Osteoblast (primary cell): ENCODE results near the gene GNAZ. TPM values are rescaled to one million over a fixed set of nuclear protein-coding genes. Genes with fewer than 3 reads are reported as not detected.

Source experiments
- DNase-seq: peaks from one replicate; pipeline ENCODE4 v3.0.0; 2011; ENCODE audit warnings: low spot score, mixed read lengths; ENCODE audit not compliant: insufficient read length; ENCODE audit errors: missing footprints
- H2AFZ ChIP-seq: 2 replicates; pipeline ENCODE4 v1.6.0; 2011; ENCODE audit warnings: mild to moderate bottlenecking, low read length
- H3K27ac ChIP-seq: 2 replicates; pipeline ENCODE4 v1.5.1; 2011; ENCODE audit warnings: mild to moderate bottlenecking, low read depth, low read length, moderate library complexity
- H3K27me3 ChIP-seq: 2 replicates; pipeline ENCODE4 v1.6.0; 2012; ENCODE audit warnings: mild to moderate bottlenecking, control low read depth, inconsistent platforms, low read length, moderate library complexity; ENCODE audit not compliant: insufficient read depth
- H3K36me3 ChIP-seq: 2 replicates; pipeline ENCODE4 v1.5.1; 2011; ENCODE audit warnings: mild to moderate bottlenecking, low read length, control low read depth, moderate library complexity; ENCODE audit not compliant: insufficient read depth
- H3K4me1 ChIP-seq: 2 replicates; pipeline ENCODE4 v1.5.1; 2011; ENCODE audit warnings: mild to moderate bottlenecking, low read length, control low read depth, moderate library complexity; ENCODE audit not compliant: insufficient read depth
- H3K4me2 ChIP-seq: 2 replicates; pipeline ENCODE4 v1.6.0; 2011; ENCODE audit warnings: mild to moderate bottlenecking, low read length; ENCODE audit not compliant: insufficient read depth
- H3K4me3 ChIP-seq: fragments of 200-600 bp; sonication (generic); 3 replicates; pipeline ENCODE4 v1.5.1; 2012; ENCODE audit warnings: mild to moderate bottlenecking, low read length, inconsistent platforms; ENCODE audit not compliant: insufficient read depth
- H3K79me2 ChIP-seq: 2 replicates; pipeline ENCODE4 v1.6.0; 2012; ENCODE audit warnings: mild to moderate bottlenecking, low read length, control low read depth, inconsistent platforms; ENCODE audit not compliant: insufficient read depth
- H3K9me3 ChIP-seq: 2 replicates; pipeline ENCODE4 v1.5.1; 2011; ENCODE audit warnings: low read depth, low read length, control low read depth
- H4K20me1 ChIP-seq: 2 replicates; pipeline ENCODE4 v1.6.0; 2012; ENCODE audit warnings: mild to moderate bottlenecking, low read length, control low read depth; ENCODE audit not compliant: insufficient read depth
- CTCF ChIP-seq: IDR thresholded peaks from 2 replicates; pipeline ENCODE4 v1.5.1; 2011; ENCODE audit warnings: mild to moderate bottlenecking, low read depth, low read length, moderate library complexity; ENCODE audit errors: extremely low read depth
- total RNA-seq: library from RNA; depleted of rRNA; stranded (reverse); fragments of >200 nt; gene quantifications from 2 replicates; pipeline ENCODE4 v1.2.3, GENCODE V29; 2012

The GNAZ gene
- total RNA-seq, 1 donor, result 0.72 TPM

DNA sequence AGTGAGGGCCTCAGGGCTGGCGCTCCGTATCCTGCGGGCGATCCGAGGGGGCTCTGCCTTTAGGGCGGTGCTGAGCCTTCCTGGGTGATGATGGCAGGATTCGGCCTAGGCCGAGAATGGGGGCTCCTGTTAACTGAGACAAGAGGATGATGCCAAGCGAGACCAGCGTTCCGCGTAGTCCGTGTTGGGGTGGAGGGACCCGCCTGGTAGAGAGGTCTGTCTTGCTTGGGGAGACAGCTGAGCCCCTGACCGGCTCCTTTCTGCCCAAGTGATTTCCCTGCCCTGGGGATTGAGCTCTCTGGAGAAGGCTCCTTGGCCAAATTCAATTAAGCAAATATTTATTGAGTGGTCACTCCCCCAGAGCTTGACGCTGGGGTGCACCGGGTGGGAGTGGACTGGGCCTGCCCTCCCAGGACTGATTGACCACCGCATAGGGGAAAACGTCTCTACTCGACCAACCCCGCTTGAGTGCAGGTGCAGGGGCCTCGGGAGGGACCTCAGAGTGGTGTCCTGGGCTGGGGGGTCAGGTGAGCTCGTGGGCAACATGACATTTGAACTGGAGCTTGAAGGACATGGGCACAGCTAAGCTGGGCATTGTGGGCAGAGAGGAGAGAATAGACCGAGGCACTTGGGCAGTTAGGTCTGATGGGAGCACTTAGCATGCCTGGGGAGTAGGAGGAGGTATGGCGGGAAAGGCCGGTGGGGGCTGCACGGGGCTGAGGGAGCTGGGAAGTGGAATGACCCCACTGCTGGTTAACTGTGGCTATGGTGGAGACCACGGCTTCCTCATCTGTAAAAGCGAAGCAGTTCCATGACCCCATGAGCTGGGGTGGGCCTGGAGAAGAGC, 1.1 kb downstream of the GNAZ start:
- no peak overlapping the region for H3K4me3 ChIP-seq
- no peak overlapping the region for H3K27ac ChIP-seq
- H3K36me3 ChIP-seq, result no peaks in the 10 kb centered on the region
- H3K4me2 ChIP-seq, result no peak overlapping the region
- peaks cover 3% of the 10 kb centered on the region for H3K27me3 ChIP-seq
- H2AFZ ChIP-seq, result no peak overlapping the region
- no peaks in the 10 kb centered on the region for H3K9me3 ChIP-seq
- H4K20me1 ChIP-seq, result no peaks in the 10 kb centered on the region
- DNase-seq, result peak; percentile 58
- no peak for TF ChIP-seq CTCF
- H3K4me1 ChIP-seq, result peaks cover 5% of the 10 kb centered on the region
- no peaks in the 10 kb centered on the region for H3K79me2 ChIP-seq

DNA sequence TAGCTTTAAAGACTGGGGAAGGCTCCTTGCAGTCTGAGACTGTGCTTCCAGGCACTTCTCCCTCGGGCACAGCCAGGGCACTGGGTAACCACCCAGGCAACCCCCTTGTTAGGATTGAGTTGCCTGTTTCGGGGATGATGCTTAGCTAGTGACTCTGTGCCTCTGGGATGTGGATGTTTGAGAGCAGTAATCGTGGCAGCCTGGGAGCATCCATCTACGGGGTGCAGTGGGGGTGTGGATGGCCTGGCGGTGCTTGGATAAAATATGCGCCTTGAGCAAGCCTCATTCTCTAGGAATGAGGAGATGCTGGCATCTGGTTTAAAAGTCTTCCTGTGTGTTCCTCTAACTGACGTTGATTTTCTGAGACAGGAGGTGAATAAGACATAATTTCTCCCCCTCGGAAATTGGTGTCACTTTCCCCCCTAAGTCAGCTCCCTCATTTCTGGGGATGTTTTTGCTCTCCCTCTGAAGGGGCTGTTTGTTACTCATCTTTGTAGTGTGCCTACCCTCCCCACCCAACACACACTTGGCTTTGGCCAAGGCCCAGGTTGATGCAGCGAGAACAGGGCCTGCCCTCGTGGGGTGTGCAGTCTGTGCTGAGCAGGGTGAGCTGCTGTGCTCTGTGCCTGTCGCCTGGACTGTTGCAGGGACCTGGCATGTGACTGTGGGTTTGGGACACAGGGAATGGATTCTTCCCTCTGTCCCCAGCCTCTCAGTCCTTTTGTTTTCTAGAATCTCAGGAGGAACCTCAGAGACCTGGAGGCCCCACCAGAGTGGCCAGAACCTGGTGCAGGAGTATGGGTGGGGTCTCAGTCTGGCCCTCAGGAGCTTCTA, 2.0 kb downstream of the GNAZ start:
- peaks cover 5% of the 10 kb centered on the region for H3K4me1 ChIP-seq
- DNase-seq, result peak; percentile 69

DNA sequence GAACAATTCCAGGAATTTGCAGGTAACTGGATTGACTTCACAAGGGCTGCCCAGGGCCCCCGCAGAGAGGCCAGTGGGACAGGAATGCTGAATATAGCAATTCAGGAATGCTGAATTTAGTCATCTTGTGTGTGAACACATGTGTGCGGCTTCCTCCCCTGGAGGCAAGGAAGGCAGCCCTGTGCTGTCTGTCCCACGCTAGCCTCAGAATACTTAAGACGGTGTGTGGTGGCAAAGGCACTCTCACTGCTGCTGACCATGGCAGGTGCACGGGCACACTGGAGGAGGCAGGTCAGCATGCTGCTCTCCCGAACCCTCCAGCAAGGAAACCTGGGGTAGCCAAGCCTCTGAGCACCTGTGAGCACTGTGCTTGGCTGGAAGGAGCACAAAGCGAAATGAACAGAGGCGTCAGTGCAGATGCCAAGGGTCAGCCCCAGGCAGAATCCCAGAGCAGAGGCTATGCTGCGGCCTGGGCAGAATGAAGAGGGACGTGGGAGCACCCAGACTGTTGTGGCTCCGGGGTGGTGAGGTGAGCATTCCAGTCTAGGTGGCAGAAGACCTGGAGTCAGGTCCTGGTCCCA, 2.7 kb downstream of the GNAZ start:
- Histone ChIP-seq H3K27me3 (peaks cover 3% of the 10 kb centered on the region), H3K9me3 (no peaks in the 10 kb centered on the region), H3K27ac (no peak overlapping the region), H3K36me3 (no peaks in the 10 kb centered on the region), H3K4me3 (no peak overlapping the region), H3K79me2 (no peaks in the 10 kb centered on the region), H4K20me1 (no peaks in the 10 kb centered on the region), H3K4me2 (no peak overlapping the region), H2AFZ (no peak overlapping the region), H3K4me1 (peaks cover 5% of the 10 kb centered on the region)
- DNase-seq, result peak; percentile 66
- TF ChIP-seq CTCF, result no peak

More for the DNA sequence above, 2.0 kb downstream of the GNAZ start:
- Histone ChIP-seq H3K27me3 (peaks cover 3% of the 10 kb centered on the region), H2AFZ (no peak overlapping the region), H3K79me2 (no peaks in the 10 kb centered on the region), H4K20me1 (no peaks in the 10 kb centered on the region), H3K27ac (no peak overlapping the region), H3K9me3 (no peaks in the 10 kb centered on the region), H3K4me3 (no peak overlapping the region), H3K36me3 (no peaks in the 10 kb centered on the region), H3K4me2 (no peak overlapping the region)
- TF ChIP-seq CTCF, result no peak
